Esophagus muscularis mucosa (tissue), 4 donors: ENCODE measurements around the gene SERPINE1.

Source experiments
- CTCF ChIP-seq, 3 experiments: fragments of 200-600 bp in 2 of 3; fragments of 450-650 bp in 1 of 3; sonication (generic) in 2 of 3; IDR thresholded peaks; one replicate each; pipeline ENCODE4 v1.5.1; 2017 to 2019; ENCODE audit warnings: antibody characterized with exemption in 3 of 3, mild to moderate bottlenecking in 2 of 3, moderate library complexity in 1 of 3
- EP300 ChIP-seq: sonication (generic); formaldehyde crosslinking; IDR thresholded peaks from one replicate; pipeline ENCODE4 v1.6.1; 2017; ENCODE audit warnings: antibody characterized with exemption
- POLR2A ChIP-seq: fragments of 450-650 bp; IDR thresholded peaks from one replicate; pipeline ENCODE4 v1.6.1; 2017; ENCODE audit warnings: antibody characterized with exemption, moderate library complexity, mild to moderate bottlenecking, low read depth
- POLR2AphosphoS5 ChIP-seq, 2 donors: sonication (generic); formaldehyde crosslinking; IDR thresholded peaks; one replicate each; pipeline ENCODE4 v1.6.1; 2017; ENCODE audit warnings: antibody characterized with exemption in 2 of 2

GRCh38 chr7:101185258-101185839, 58.4 kb downstream of the SERPINE1 start:
- TF ChIP-seq CTCF (IDR thresholded peaks at IDR 0.05) = no peak
- TF ChIP-seq POLR2A = no peak
- no peak for TF ChIP-seq POLR2AphosphoS5 (IDR thresholded peaks at IDR 0.05)
- TF ChIP-seq EP300 = no peak
